Dermis microvascular lymphatic vessel endothelial cell (primary cell): ENCODE results near the gene SLC12A9. TPM values are rescaled to one million over a fixed set of nuclear protein-coding genes. Genes with fewer than 3 reads are reported as not detected.
"Not testable (repeated sequence)": the region's sequence is repeated elsewhere in the genome, so short reads cannot be mapped to it uniquely, and the experiment has no call there.

Experiments
- DNase-seq, 2 donors: peaks; one replicate each; pipeline versions ENCODE4 v3.0.0 to v3.0.0-alpha.2; 2010; ENCODE audit warnings: low read depth in 2 of 2
- total RNA-seq: library from RNA; depleted of rRNA; stranded (reverse); fragments of >200 nt; gene quantifications from 2 replicates; pipeline ENCODE4 v1.2.1, GENCODE V29; 2014

Gene SLC12A9
- total RNA-seq, 1 donor from 2014 or later = 28.9 TPM

GRCh38 chr7:100825751-100826513, 26.6 kb upstream of the SLC12A9 start:
- peak in 1 of 2 donors; percentile 61 for DNase-seq

- peak in 1 of 2 donors; percentile 16 for DNase-seq
Measured at GRCh38 chr7:100826514-100827329, 25.8 kb upstream of the SLC12A9 start.

GRCh38 chr7:100827330-100828226, 24.9 kb upstream of the SLC12A9 start, which contains the start of gene EPHB4:
EPHB4 (minus strand) TSS chr7:100827523; CDS start chr7:100827030, 493 bp downstream.
- peak; percentile 76 to 92 for DNase-seq

GRCh38 chr7:100829150-100829716, 23.3 kb upstream of the SLC12A9 start:
- peak; percentile 94 to 99 for DNase-seq

- DNase-seq = peak in 1 of 2 donors; percentile 45
Measured at GRCh38 chr7:100830396-100830795, 22.1 kb upstream of the SLC12A9 start.

- no peak for DNase-seq
Measured at GRCh38 chr7:100832281-100832633, 20.3 kb upstream of the SLC12A9 start.

GRCh38 chr7:100835903-100836811, 16.4 kb upstream of the SLC12A9 start:
- DNase-seq = peak; percentile 88 to 93

GRCh38 chr7:100836812-100837098, 15.8 kb upstream of the SLC12A9 start:
- DNase-seq = no peak

- peak; percentile 88 to 95 for DNase-seq
Measured at GRCh38 chr7:100837099-100837836, 15.2 kb upstream of the SLC12A9 start.

- no peak for DNase-seq
Measured at GRCh38 chr7:100839361-100839760, 13.2 kb upstream of the SLC12A9 start.

- no peak for DNase-seq
Measured at GRCh38 chr7:100840470-100841100, 11.9 kb upstream of the SLC12A9 start.

GRCh38 chr7:100847360-100847759, 5.2 kb upstream of the SLC12A9 start:
- DNase-seq = no peak

- DNase-seq = no peak
Measured at GRCh38 chr7:100854146-100854895, 1.8 kb downstream of the SLC12A9 start.

- DNase-seq = not testable (repeated sequence)
Measured at GRCh38 chr7:100854899-100855298, 2.4 kb downstream of the SLC12A9 start.

- DNase-seq = no peak
Measured at GRCh38 chr7:100855515-100855914, 3.0 kb downstream of the SLC12A9 start.

- no peak for DNase-seq
Measured at GRCh38 chr7:100856871-100857282, 4.4 kb downstream of the SLC12A9 start.

GRCh38 chr7:100859856-100860255, 7.3 kb downstream of the SLC12A9 start:
- DNase-seq = no peak
